H1 (cell line): ENCODE measurements around the gene LRTM2. TPM values are rescaled to one million over a fixed set of nuclear protein-coding genes. Genes with fewer than 3 reads are reported as not detected.

Experiments
- CBX8 ChIP-seq: fragments of 300-800, 300-1000 bp; sonication (generic); IDR thresholded peaks from 2 replicates; pipeline ENCODE4 v1.7.1; 2016; ENCODE audit warnings: low read depth, low read length, borderline replicate concordance
- EP300 ChIP-seq, 2 experiments: IDR thresholded peaks; 1 replicate in 1 of 2; 2 replicates in 1 of 2; pipeline ENCODE4 v1.6.1; 2011 to 2012; ENCODE audit warnings: low read depth in 2 of 2, low read length in 2 of 2, mild to moderate bottlenecking in 2 of 2, borderline replicate concordance in 1 of 2, inconsistent platforms in 1 of 2, moderate library complexity in 1 of 2
- KDM4A ChIP-seq: IDR thresholded peaks from one replicate; pipeline ENCODE4 v1.7.1; 2012; ENCODE audit warnings: low read depth, mild to moderate bottlenecking, moderate library complexity, low read length, inconsistent platforms; ENCODE audit not compliant: severe bottlenecking
- TBP ChIP-seq: IDR thresholded peaks from 2 replicates; pipeline ENCODE4 v1.6.1; 2011; ENCODE audit warnings: low read depth, low read length, improper control_type of control experiment
- polyA plus RNA-seq, 7 experiments: library from polyadenylated mRNA; depleted of rRNA in 3 of 7; stranded (reverse) in 5 of 7; unstranded in 2 of 7; fragments of >200 nt in 5 of 7; fragments of 200-250 nt in 2 of 7; gene quantifications; 1 replicate in 5 of 7; 2 replicates in 1 of 7; 4 replicates in 1 of 7; pipeline versions ENCODE4 v1.2.1 to v1.2.3, GENCODE V29; 2011 to 2013; ENCODE audit warnings: missing spikeins in 2 of 7, mixed read lengths in 2 of 7
- total RNA-seq: library from RNA; stranded (reverse); fragmentation: NEBNext Ultra II Directional; extraction: Animal tissue kit (Norgen Biotek cat#: 25700); gene quantifications from 2 replicates; pipeline ENCODE4 v1.2.1, GENCODE V29; 2021

The LRTM2 gene
- total and polyA plus RNA-seq, 2 of the 8 experiments (the other 6 are each of a cell fraction or from before 2014, with no cell fraction given) = 0.06 TPM; not detected in 1

DNA sequence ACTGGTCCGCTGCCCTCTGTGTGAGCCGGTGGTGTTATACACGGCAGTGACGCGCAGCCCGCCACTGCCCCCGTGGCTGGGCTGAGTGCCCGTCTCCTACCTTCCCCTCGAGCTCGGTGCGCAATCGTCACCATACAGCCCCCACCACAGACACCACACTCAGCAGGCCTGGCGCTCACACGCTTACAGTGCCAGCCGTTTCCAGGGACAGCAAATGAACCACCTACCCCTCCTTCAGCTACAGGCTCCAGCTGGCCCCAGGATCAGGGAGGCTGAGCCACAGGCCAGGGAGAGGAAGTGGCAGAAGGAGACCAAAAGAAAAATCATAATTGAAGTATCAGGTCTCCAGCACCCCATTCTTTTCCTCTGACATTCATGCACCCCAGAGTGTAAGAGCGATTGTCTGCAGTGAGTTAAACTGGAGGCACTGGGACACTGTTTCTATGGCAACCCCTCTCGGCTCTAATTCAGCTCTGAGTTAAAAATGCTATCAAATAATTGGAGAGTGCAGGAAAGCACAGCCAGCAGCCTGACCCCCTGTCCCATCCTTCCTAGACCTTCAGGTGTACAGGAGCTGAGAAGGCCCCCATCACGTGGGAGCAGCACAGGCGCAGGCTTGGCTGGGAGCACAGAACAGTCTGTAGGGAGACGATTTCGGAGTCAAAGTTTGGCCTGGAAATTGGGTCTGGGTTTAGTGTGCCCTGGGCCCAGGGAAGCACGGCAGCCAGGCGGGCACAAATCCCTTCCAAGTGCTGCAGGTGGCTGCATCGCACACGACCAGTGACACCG lies 18.0 kb downstream of the LRTM2 start (continued):
- TF ChIP-seq TBP (no peak), EP300 (IDR thresholded peaks at IDR 0.05; ENCODE audit: borderline replicate concordance in 1 of 2, low read depth in 2 of 2, low read length in 2 of 2) (no peak), KDM4A (no peak), CBX8 (no peak)
